ENCODE data around the gene SHISA5.
"Not testable (repeated sequence)": the region's sequence is repeated elsewhere in the genome, so short reads cannot be mapped to it uniquely, and the experiment has no call there.

The SHISA5 gene

GRCh38 chr3:48518638-48519276 lies 14.8 kb upstream of the SHISA5 start:
- no peak for DNase-seq

GRCh38 chr3:48518069-48518468 lies 14.1 kb upstream of the SHISA5 start:
- DNase-seq, result no peak

GRCh38 chr3:48516571-48516970 lies 12.6 kb upstream of the SHISA5 start:
- no peak for DNase-seq

- no peak for DNase-seq
Observed at GRCh38 chr3:48514431-48515227, 10.7 kb upstream of the SHISA5 start.

- DNase-seq, result no peak
Observed at GRCh38 chr3:48511551-48511950, 7.6 kb upstream of the SHISA5 start.

GRCh38 chr3:48507256-48508061 lies 3.5 kb upstream of the SHISA5 start:
- no peak for DNase-seq

GRCh38 chr3:48505968-48506504 lies 2.1 kb upstream of the SHISA5 start:
- no peak for DNase-seq

GRCh38 chr3:48505146-48505545 lies 1.2 kb upstream of the SHISA5 start:
- no peak for DNase-seq

GRCh38 chr3:48503401-48504050 lies 448 bp downstream of the SHISA5 start:
- DNase-seq, result no peak

GRCh38 chr3:48502728-48503168 lies 1.2 kb downstream of the SHISA5 start:
- DNase-seq, result no peak

- DNase-seq, result no peak
Observed at GRCh38 chr3:48502121-48502520, 1.9 kb downstream of the SHISA5 start.

GRCh38 chr3:48501196-48501595 lies 2.8 kb downstream of the SHISA5 start:
- DNase-seq, result no peak

- DNase-seq, result no peak
Observed at GRCh38 chr3:48500656-48501055, 3.3 kb downstream of the SHISA5 start.

- no peak for DNase-seq
Observed at GRCh38 chr3:48493203-48493501, 10.8 kb downstream of the SHISA5 start.

- no peak for DNase-seq
Observed at GRCh38 chr3:48492461-48493202, 11.3 kb downstream of the SHISA5 start.

- DNase-seq, result no peak
Observed at GRCh38 chr3:48486952-48487351, 17.0 kb downstream of the SHISA5 start.

GRCh38 chr3:48482822-48483221 lies 21.2 kb downstream of the SHISA5 start:
- not testable (repeated sequence) for DNase-seq

GRCh38 chr3:48480891-48481290 lies 23.1 kb downstream of the SHISA5 start:
- DNase-seq, result not testable (repeated sequence)

GRCh38 chr3:48478626-48479555 lies 25.1 kb downstream of the SHISA5 start:
- no peak for DNase-seq

- no peak for DNase-seq
Observed at GRCh38 chr3:48477959-48478520, 25.9 kb downstream of the SHISA5 start.
